Measurements from ENCODE around the gene MRPS10. TPM values are rescaled to one million over a fixed set of nuclear protein-coding genes. Genes with fewer than 3 reads are reported as not detected.
A peak's percentile ranks its signal among the peaks of the same experiment; 100 is the strongest.

The MRPS10 gene
- total RNA-seq, 1 donor from 2014 or later, result 27.3 TPM

- TF ChIP-seq CTCF (conservative IDR thresholded peaks at IDR 0.05), result peak; percentile 54
- Mint-ChIP-seq H3K27me3 (no peaks in the 10 kb centered on the region), H3K27ac (no peak overlapping the region), H3K4me1 (ENCODE audit: unreplicated experiment) (peaks cover 16% of the 10 kb centered on the region), H3K36me3 (peaks cover 8% of the 10 kb centered on the region), H3K4me3 (no peak overlapping the region), H3K9me3 (no peaks in the 10 kb centered on the region)
- no peak for DNase-seq (ENCODE audit: extremely low spot score, unreplicated experiment)
Observed at GRCh38 chr6:42230345-42231321, 13.0 kb upstream of the MRPS10 start.

- no peak for TF ChIP-seq CTCF (conservative IDR thresholded peaks at IDR 0.05)
- H3K36me3 Mint-ChIP-seq, result peaks cover 7% of the 10 kb centered on the region
- no peak overlapping the region for H3K4me3 Mint-ChIP-seq
- no peaks in the 10 kb centered on the region for H3K9me3 Mint-ChIP-seq
- peaks cover 16% of the 10 kb centered on the region for H3K4me1 Mint-ChIP-seq (ENCODE audit: unreplicated experiment)
- H3K27ac Mint-ChIP-seq, result peak overlapping the region; percentile 81
- H3K27me3 Mint-ChIP-seq, result no peaks in the 10 kb centered on the region
- DNase-seq (ENCODE audit: extremely low spot score, unreplicated experiment), result no peak
Observed at GRCh38 chr6:42229506-42230119, 12.0 kb upstream of the MRPS10 start.

- no peaks in the 10 kb centered on the region for H3K9me3 Mint-ChIP-seq
- TF ChIP-seq CTCF (conservative IDR thresholded peaks at IDR 0.05), result no peak
- no peak for DNase-seq (ENCODE audit: extremely low spot score, unreplicated experiment)
- H3K27ac Mint-ChIP-seq, result peak overlapping the region; percentile 81
- H3K4me1 Mint-ChIP-seq (ENCODE audit: unreplicated experiment), result peaks cover 16% of the 10 kb centered on the region
- no peak overlapping the region for H3K4me3 Mint-ChIP-seq
- H3K27me3 Mint-ChIP-seq, result no peaks in the 10 kb centered on the region
- peaks cover 4% of the 10 kb centered on the region for H3K36me3 Mint-ChIP-seq
Observed at GRCh38 chr6:42228305-42228704, 10.6 kb upstream of the MRPS10 start.

GRCh38 chr6:42227173-42227850 lies 9.7 kb upstream of the MRPS10 start:
- H3K27me3 Mint-ChIP-seq, result no peaks in the 10 kb centered on the region
- H3K27ac Mint-ChIP-seq, result peak overlapping the region; percentile 100
- H3K36me3 Mint-ChIP-seq, result peaks cover 3% of the 10 kb centered on the region
- peak overlapping the region; percentile 82 for H3K4me3 Mint-ChIP-seq
- no peaks in the 10 kb centered on the region for H3K9me3 Mint-ChIP-seq
- no peak for DNase-seq (ENCODE audit: extremely low spot score, unreplicated experiment)
- H3K4me1 Mint-ChIP-seq (ENCODE audit: unreplicated experiment), result peaks cover 16% of the 10 kb centered on the region
- no peak for TF ChIP-seq CTCF (conservative IDR thresholded peaks at IDR 0.05)

GRCh38 chr6:42226645-42227143 lies 9.0 kb upstream of the MRPS10 start:
- no peak for DNase-seq (ENCODE audit: extremely low spot score, unreplicated experiment)
- no peaks in the 10 kb centered on the region for H3K27me3 Mint-ChIP-seq
- no peaks in the 10 kb centered on the region for H3K36me3 Mint-ChIP-seq
- H3K4me3 Mint-ChIP-seq, result peak overlapping the region; percentile 82
- no peak for TF ChIP-seq CTCF (conservative IDR thresholded peaks at IDR 0.05)
- peaks cover 16% of the 10 kb centered on the region for H3K4me1 Mint-ChIP-seq (ENCODE audit: unreplicated experiment)
- peak overlapping the region; percentile 100 for H3K27ac Mint-ChIP-seq
- no peaks in the 10 kb centered on the region for H3K9me3 Mint-ChIP-seq

All from type B pancreatic cell (in vitro differentiated cells).